ENCODE data around the gene GRIP1.

GRIP1 gene

DNA sequence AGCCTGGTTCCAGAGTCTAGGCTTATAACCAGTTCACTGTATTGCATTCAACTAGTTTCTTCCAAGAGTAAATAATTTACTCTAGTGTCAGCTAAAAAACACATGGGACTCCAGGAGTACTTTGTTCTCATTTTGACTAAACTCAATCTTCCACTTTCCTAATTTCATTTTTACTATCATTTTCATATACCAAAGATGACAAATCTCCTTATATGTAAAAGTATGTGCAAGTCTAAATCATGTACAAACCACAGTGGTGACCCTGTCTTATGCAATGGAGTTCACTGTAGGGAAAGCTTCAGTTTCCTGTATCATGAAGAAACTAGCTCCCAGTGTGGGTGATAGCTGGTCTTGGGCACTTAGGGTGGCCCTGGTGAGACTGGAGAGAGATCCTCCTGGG is 225.0 kb downstream of the GRIP1 start:
- H3K27me3 ChIP-seq (ENCODE audit: insufficient read depth, insufficient read length), result no peaks in the 10 kb centered on the region
- H3K36me3 ChIP-seq (ENCODE audit: insufficient read depth, insufficient read length, low read length), result no peaks in the 10 kb centered on the region
- H3K9me3 ChIP-seq (ENCODE audit: insufficient read depth, low read length), result no peaks in the 10 kb centered on the region
- DNase-seq (ENCODE audit: low read depth, low spot score), result no peak
- no peak for TF ChIP-seq ZNF274 (IDR thresholded peaks at IDR 0.05; ENCODE audit: low read depth, low read length)
- no peak for TF ChIP-seq SUZ12 (IDR thresholded peaks at IDR 0.05; ENCODE audit: extremely low read depth, insufficient read depth, insufficient read length)
- TF ChIP-seq YY1 (IDR thresholded peaks at IDR 0.05; ENCODE audit: insufficient read depth, insufficient read length), result no peak
- H3K9ac ChIP-seq (ENCODE audit: insufficient read length, low read depth), result no peak overlapping the region
- H3K4me1 ChIP-seq (ENCODE audit: insufficient read depth, insufficient read length), result no peaks in the 10 kb centered on the region
- no peak overlapping the region for H3K4me3 ChIP-seq (ENCODE audit: insufficient read length, low read depth)

- Histone ChIP-seq H3K9me3 (ENCODE audit: insufficient read depth, low read length) (no peaks in the 10 kb centered on the region), H3K4me3 (ENCODE audit: insufficient read length, low read depth) (no peak overlapping the region), H3K27me3 (ENCODE audit: insufficient read depth, insufficient read length) (no peaks in the 10 kb centered on the region), H3K4me1 (ENCODE audit: insufficient read depth, insufficient read length) (no peaks in the 10 kb centered on the region), H3K9ac (ENCODE audit: insufficient read length, low read depth) (no peak overlapping the region), H3K36me3 (ENCODE audit: insufficient read depth, insufficient read length, low read length) (no peaks in the 10 kb centered on the region)
- no peak for DNase-seq (ENCODE audit: low read depth, low spot score)
- TF ChIP-seq SUZ12 (IDR thresholded peaks at IDR 0.05; ENCODE audit: extremely low read depth, insufficient read depth, insufficient read length) (no peak), ZNF274 (IDR thresholded peaks at IDR 0.05; ENCODE audit: low read depth, low read length) (no peak)
These were observed 225.8 kb downstream of the GRIP1 start for GRCh38 chr12:66453120-66453519.

GRCh38 chr12:66449531-66449930 is 229.3 kb downstream of the GRIP1 start:
- DNase-seq (ENCODE audit: low read depth, low spot score), result no peak

GRCh38 chr12:66447643-66448042 is 231.2 kb downstream of the GRIP1 start:
- no peaks in the 10 kb centered on the region for H3K4me1 ChIP-seq (ENCODE audit: insufficient read depth, insufficient read length)
- no peak overlapping the region for H3K4me3 ChIP-seq (ENCODE audit: insufficient read length, low read depth)
- no peak for DNase-seq (ENCODE audit: low read depth, low spot score)
- no peaks in the 10 kb centered on the region for H3K9me3 ChIP-seq (ENCODE audit: insufficient read depth, low read length)
- H3K27me3 ChIP-seq (ENCODE audit: insufficient read depth, insufficient read length), result no peaks in the 10 kb centered on the region
- H3K9ac ChIP-seq (ENCODE audit: insufficient read length, low read depth), result no peak overlapping the region
- no peaks in the 10 kb centered on the region for H3K36me3 ChIP-seq (ENCODE audit: insufficient read depth, insufficient read length, low read length)
- TF ChIP-seq SUZ12 (IDR thresholded peaks at IDR 0.05; ENCODE audit: extremely low read depth, insufficient read depth, insufficient read length) (no peak), YY1 (IDR thresholded peaks at IDR 0.05; ENCODE audit: insufficient read depth, insufficient read length) (no peak), ZNF274 (IDR thresholded peaks at IDR 0.05; ENCODE audit: low read depth, low read length) (no peak)

More at GRCh38 chr12:66449531-66449930, 229.3 kb downstream of the GRIP1 start:
- H3K4me3 ChIP-seq (ENCODE audit: insufficient read length, low read depth), result no peak overlapping the region
- TF ChIP-seq YY1 (IDR thresholded peaks at IDR 0.05; ENCODE audit: insufficient read depth, insufficient read length), result no peak
- TF ChIP-seq SUZ12 (IDR thresholded peaks at IDR 0.05; ENCODE audit: extremely low read depth, insufficient read depth, insufficient read length), result no peak
- no peak for TF ChIP-seq ZNF274 (IDR thresholded peaks at IDR 0.05; ENCODE audit: low read depth, low read length)
- no peaks in the 10 kb centered on the region for H3K27me3 ChIP-seq (ENCODE audit: insufficient read depth, insufficient read length)
- no peaks in the 10 kb centered on the region for H3K9me3 ChIP-seq (ENCODE audit: insufficient read depth, low read length)
- no peaks in the 10 kb centered on the region for H3K4me1 ChIP-seq (ENCODE audit: insufficient read depth, insufficient read length)
- no peak overlapping the region for H3K9ac ChIP-seq (ENCODE audit: insufficient read length, low read depth)
- H3K36me3 ChIP-seq (ENCODE audit: insufficient read depth, insufficient read length, low read length), result no peaks in the 10 kb centered on the region

- no peaks in the 10 kb centered on the region for H3K9me3 ChIP-seq (ENCODE audit: insufficient read depth, low read length)
- no peak for DNase-seq (ENCODE audit: low read depth, low spot score)
- no peak overlapping the region for H3K4me3 ChIP-seq (ENCODE audit: insufficient read length, low read depth)
- no peaks in the 10 kb centered on the region for H3K36me3 ChIP-seq (ENCODE audit: insufficient read depth, insufficient read length, low read length)
- H3K9ac ChIP-seq (ENCODE audit: insufficient read length, low read depth), result no peak overlapping the region
- TF ChIP-seq SUZ12 (IDR thresholded peaks at IDR 0.05; ENCODE audit: extremely low read depth, insufficient read depth, insufficient read length) (no peak), ZNF274 (IDR thresholded peaks at IDR 0.05; ENCODE audit: low read depth, low read length) (no peak), YY1 (IDR thresholded peaks at IDR 0.05; ENCODE audit: insufficient read depth, insufficient read length) (no peak)
- H3K27me3 ChIP-seq (ENCODE audit: insufficient read depth, insufficient read length), result no peaks in the 10 kb centered on the region
- no peaks in the 10 kb centered on the region for H3K4me1 ChIP-seq (ENCODE audit: insufficient read depth, insufficient read length)
These were observed 232.6 kb downstream of the GRIP1 start for GRCh38 chr12:66446276-66446675.

GRCh38 chr12:66441905-66442559 is 236.8 kb downstream of the GRIP1 start:
- Histone ChIP-seq H3K9me3 (ENCODE audit: insufficient read depth, low read length) (no peaks in the 10 kb centered on the region), H3K4me1 (ENCODE audit: insufficient read depth, insufficient read length) (no peaks in the 10 kb centered on the region), H3K36me3 (ENCODE audit: insufficient read depth, insufficient read length, low read length) (no peaks in the 10 kb centered on the region), H3K4me3 (ENCODE audit: insufficient read length, low read depth) (no peak overlapping the region), H3K9ac (ENCODE audit: insufficient read length, low read depth) (no peak overlapping the region), H3K27me3 (ENCODE audit: insufficient read depth, insufficient read length) (no peaks in the 10 kb centered on the region)
- no peak for DNase-seq (ENCODE audit: low read depth, low spot score)
- TF ChIP-seq ZNF274 (IDR thresholded peaks at IDR 0.05; ENCODE audit: low read depth, low read length) (no peak), YY1 (IDR thresholded peaks at IDR 0.05; ENCODE audit: insufficient read depth, insufficient read length) (no peak), SUZ12 (IDR thresholded peaks at IDR 0.05; ENCODE audit: extremely low read depth, insufficient read depth, insufficient read length) (no peak)

DNA sequence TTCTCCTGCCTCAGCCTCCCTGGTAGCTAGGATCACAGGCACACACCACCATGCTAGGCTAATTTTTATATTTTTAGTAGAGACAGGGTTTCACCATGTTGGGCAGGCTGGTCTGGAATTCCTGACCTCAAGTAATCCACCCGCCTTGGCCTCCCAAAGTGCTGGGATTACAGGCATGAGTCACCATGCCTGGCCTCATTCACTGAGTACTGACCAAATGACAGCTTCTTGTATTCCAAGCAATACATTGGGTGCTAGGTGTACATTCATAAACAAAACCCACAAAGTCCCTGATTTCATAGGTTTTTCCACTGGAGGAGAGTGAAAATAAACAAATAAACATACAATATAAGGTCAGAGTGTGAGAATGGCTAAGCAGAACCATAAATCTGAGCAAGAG is 240.3 kb downstream of the GRIP1 start:
- Histone ChIP-seq H3K4me3 (ENCODE audit: insufficient read length, low read depth) (no peak overlapping the region), H3K27me3 (ENCODE audit: insufficient read depth, insufficient read length) (no peaks in the 10 kb centered on the region), H3K36me3 (ENCODE audit: insufficient read depth, insufficient read length, low read length) (no peaks in the 10 kb centered on the region), H3K9me3 (ENCODE audit: insufficient read depth, low read length) (no peaks in the 10 kb centered on the region), H3K9ac (ENCODE audit: insufficient read length, low read depth) (no peak overlapping the region), H3K4me1 (ENCODE audit: insufficient read depth, insufficient read length) (no peaks in the 10 kb centered on the region)
- TF ChIP-seq YY1 (IDR thresholded peaks at IDR 0.05; ENCODE audit: insufficient read depth, insufficient read length), result no peak
- TF ChIP-seq SUZ12 (IDR thresholded peaks at IDR 0.05; ENCODE audit: extremely low read depth, insufficient read depth, insufficient read length), result no peak
- TF ChIP-seq ZNF274 (IDR thresholded peaks at IDR 0.05; ENCODE audit: low read depth, low read length), result no peak
- no peak for DNase-seq (ENCODE audit: low read depth, low spot score)

Measured in NT2/D1 (cell line).